ENCODE data around the gene RAPGEF4.
A peak's percentile ranks its signal among the peaks of the same experiment; 100 is the strongest.

Gene RAPGEF4

GRCh38 chr2:173026479-173026878 is 290.8 kb downstream of the RAPGEF4 start:
- CTCF ChIA-PET = interaction anchor here (0.7 to 18.6 kb wide), 40 partner anchors 10 to 423 kb away, joined by 3 to 323 read pairs (median 6); no protein-coding TSS in a partner anchor
- no peak for DNase-seq (ENCODE audit: extremely low spot score)
- no peak for TF ChIP-seq CTCF (IDR thresholded peaks at IDR 0.05; ENCODE audit: control extremely low read depth, extremely low read depth, low read depth, missing control alignments)
- POLR2A ChIA-PET = no interaction called here

- ChIA-PET POLR2A (no interaction called here), CTCF (interaction anchor here (0.7 to 18.6 kb wide), 70 partner anchors 11 to 1314 kb away, joined by 3 to 323 read pairs (median 4); no protein-coding TSS in a partner anchor)
- peak; percentile 89 for TF ChIP-seq CTCF (IDR thresholded peaks at IDR 0.05; ENCODE audit: control extremely low read depth, extremely low read depth, low read depth, missing control alignments)
- peak; percentile 64 for DNase-seq (ENCODE audit: extremely low spot score)
These were observed 291.8 kb downstream of the RAPGEF4 start for GRCh38 chr2:173027181-173028128.

GRCh38 chr2:173028141-173028540 is 292.5 kb downstream of the RAPGEF4 start:
- no peak for DNase-seq (ENCODE audit: extremely low spot score)
- CTCF ChIA-PET = interaction anchor here (0.7 to 18.6 kb wide), 55 partner anchors 11 to 1316 kb away, joined by 3 to 323 read pairs (median 6); no protein-coding TSS in a partner anchor
- no peak for TF ChIP-seq CTCF (IDR thresholded peaks at IDR 0.05; ENCODE audit: control extremely low read depth, extremely low read depth, low read depth, missing control alignments)
- POLR2A ChIA-PET = no interaction called here

- POLR2A ChIA-PET = no interaction called here
- DNase-seq (ENCODE audit: extremely low spot score) = no peak
- TF ChIP-seq CTCF (IDR thresholded peaks at IDR 0.05; ENCODE audit: control extremely low read depth, extremely low read depth, low read depth, missing control alignments) = no peak
- CTCF ChIA-PET = interaction anchor here (0.8 to 18.6 kb wide), 27 partner anchors 9 to 1316 kb away, joined by 3 to 323 read pairs (median 6); no protein-coding TSS in a partner anchor
These were observed 293.0 kb downstream of the RAPGEF4 start for GRCh38 chr2:173028671-173029070.

GRCh38 chr2:173030561-173031490 is 295.2 kb downstream of the RAPGEF4 start:
- CTCF ChIA-PET = interaction anchor here (0.8 to 18.6 kb wide), 5 partner anchors 15 to 186 kb away, joined by 3 to 323 read pairs (median 42); no protein-coding TSS in a partner anchor
- TF ChIP-seq CTCF (IDR thresholded peaks at IDR 0.05; ENCODE audit: control extremely low read depth, extremely low read depth, low read depth, missing control alignments) = no peak
- POLR2A ChIA-PET = no interaction called here
- no peak for DNase-seq (ENCODE audit: extremely low spot score)

- ChIA-PET POLR2A (no interaction called here), CTCF (interaction anchor here (1.0 to 18.6 kb wide), 5 partner anchors 11 to 1309 kb away, joined by 3 to 323 read pairs (median 42); no protein-coding TSS in a partner anchor)
These were observed 296.4 kb downstream of the RAPGEF4 start for GRCh38 chr2:173032032-173032431.

More at GRCh38 chr2:173032032-173032431, 296.4 kb downstream of the RAPGEF4 start:
- DNase-seq (ENCODE audit: extremely low spot score) = no peak
- TF ChIP-seq CTCF (IDR thresholded peaks at IDR 0.05; ENCODE audit: control extremely low read depth, extremely low read depth, low read depth, missing control alignments) = no peak

Data from GM10248 (cell line).